GM23338 (cell line): ENCODE data around the gene TEX36. TPM values are rescaled to one million over a fixed set of nuclear protein-coding genes. Genes with fewer than 3 reads are reported as not detected.

Experiments used
- ATAC-seq: fragments of 200-7000 bp; cut with Tn5 transposase; 3 replicates; pipeline ENCODE4 v1.9.1; 2020
- DNase-seq: peaks from one replicate; pipeline ENCODE4 v3.0.0-alpha.2; 2015; ENCODE audit warnings: low spot score
- H2AFZ ChIP-seq: fragments of 200-600 bp; sonication (generic); 2 replicates; pipeline ENCODE4 v1.8.0; 2016; ENCODE audit warnings: antibody characterized with exemption, mild to moderate bottlenecking, moderate library complexity
- H3F3A ChIP-seq: fragments of 200-600 bp; sonication (generic); replicated peaks from 2 replicates; pipeline ENCODE4 v1.8.0; 2017; ENCODE audit warnings: antibody characterized with exemption, mixed run types, low read depth
- H3K27ac ChIP-seq: fragments of 200-600 bp; sonication (generic); 2 replicates; pipeline ENCODE4 v1.6.1; 2016; ENCODE audit warnings: low read depth
- H3K27me3 ChIP-seq: fragments of 200-600 bp; sonication (generic); 2 replicates; pipeline ENCODE4 v1.8.0; 2016; ENCODE audit warnings: mild to moderate bottlenecking, mixed run types, moderate library complexity; ENCODE audit not compliant: insufficient read depth
- H3K36me3 ChIP-seq: fragments of 200-600 bp; sonication (generic); 2 replicates; pipeline ENCODE4 v1.8.0; 2016; ENCODE audit warnings: mild to moderate bottlenecking; ENCODE audit not compliant: insufficient read depth
- H3K4me1 ChIP-seq: fragments of 200-600 bp; sonication (generic); 2 replicates; pipeline ENCODE4 v1.8.0; 2016; ENCODE audit warnings: mild to moderate bottlenecking, moderate library complexity; ENCODE audit not compliant: insufficient read depth
- H3K4me2 ChIP-seq: fragments of 200-600 bp; sonication (generic); 2 replicates; pipeline ENCODE4 v1.7.1; 2017; ENCODE audit warnings: mixed run types
- H3K4me3 ChIP-seq: fragments of 200-600 bp; sonication (generic); 2 replicates; pipeline ENCODE4 v1.6.1; 2016; ENCODE audit warnings: mixed run types
- H3K79me2 ChIP-seq: fragments of 200-600 bp; sonication (generic); replicated peaks from 2 replicates; pipeline ENCODE4 v1.8.0; 2017; ENCODE audit warnings: mild to moderate bottlenecking; ENCODE audit not compliant: insufficient read depth
- H3K9me2 ChIP-seq: fragments of 200-600 bp; sonication (generic); 2 replicates; pipeline ENCODE4 v1.8.0; 2017; ENCODE audit not compliant: insufficient read depth
- H4K20me1 ChIP-seq: fragments of 200-600 bp; sonication (generic); replicated peaks from 2 replicates; pipeline ENCODE4 v1.8.0; 2017; ENCODE audit warnings: mild to moderate bottlenecking; ENCODE audit not compliant: insufficient read depth
- H3K27ac Mint-ChIP-seq: 2 replicates; pipeline ENCODE4 v1.8.0; 2020; ENCODE audit warnings: inconsistent platforms, mild to moderate bottlenecking, moderate library complexity, mixed read lengths
- H3K27me3 Mint-ChIP-seq: 3 replicates; pipeline ENCODE4 v1.8.0; 2022; ENCODE audit warnings: low read depth, mild to moderate bottlenecking, moderate library complexity, mixed read lengths, inconsistent platforms; ENCODE audit not compliant: insufficient read depth, poor library complexity
- H3K36me3 Mint-ChIP-seq: 3 replicates; pipeline ENCODE4 v1.8.0; 2021; ENCODE audit warnings: low read depth, mild to moderate bottlenecking, inconsistent platforms, moderate library complexity, mixed read lengths
- H3K4me1 Mint-ChIP-seq: 3 replicates; pipeline ENCODE4 v1.8.0; 2020; ENCODE audit warnings: mild to moderate bottlenecking, inconsistent platforms, mixed read lengths
- H3K4me3 Mint-ChIP-seq: 3 replicates; pipeline ENCODE4 v1.8.0; 2021; ENCODE audit warnings: moderate library complexity, mild to moderate bottlenecking, inconsistent platforms, mixed read lengths
- H3K9me3 Mint-ChIP-seq: 3 replicates; pipeline ENCODE4 v1.8.0; 2020; ENCODE audit warnings: moderate library complexity, mild to moderate bottlenecking, inconsistent platforms, mixed read lengths
- CREB1 ChIP-seq: fragments of 250-450 bp; sonication (Bioruptor Pico); IDR thresholded peaks from 2 replicates; pipeline ENCODE4 v1.5.0; 2020; ENCODE audit warnings: low read depth, mild to moderate bottlenecking, moderate library complexity
- CTCF ChIP-seq, 2 experiments: fragments of 200-600 bp in 1 of 2; sonication (generic) in 1 of 2; conservative IDR thresholded peaks; 2 replicates each; pipeline versions ENCODE4 v1.5.1 to v1.6.1; 2016 to 2017; ENCODE audit warnings: antibody characterized with exemption in 2 of 2, low read depth in 2 of 2, mild to moderate bottlenecking in 2 of 2, moderate library complexity in 1 of 2
- ETS1 ChIP-seq: IDR thresholded peaks from 2 replicates; pipeline ENCODE4 v1.6.1; 2016; ENCODE audit warnings: antibody characterized with exemption
- EZH2 ChIP-seq: fragments of 200-600 bp; sonication (generic); IDR thresholded peaks from one replicate; pipeline ENCODE4 v1.8.0; 2017; ENCODE audit warnings: antibody characterized with exemption, mild to moderate bottlenecking, low read depth; ENCODE audit not compliant: unreplicated experiment
- EZH2phosphoT487 ChIP-seq: fragments of 200-600 bp; sonication (generic); IDR thresholded peaks from one replicate; pipeline ENCODE4 v1.8.1; 2018; ENCODE audit warnings: antibody characterized with exemption; ENCODE audit not compliant: unreplicated experiment
- JUNB ChIP-seq: IDR thresholded peaks from one replicate; pipeline ENCODE4 v1.6.1; 2016; ENCODE audit warnings: antibody characterized with exemption; ENCODE audit not compliant: unreplicated experiment
- NANOG ChIP-seq: IDR thresholded peaks from 2 replicates; pipeline ENCODE4 v1.6.1; 2016; ENCODE audit warnings: antibody characterized with exemption, borderline replicate concordance
- POLR2AphosphoS5 ChIP-seq: IDR thresholded peaks from 2 replicates; pipeline ENCODE4 v1.6.1; 2016; ENCODE audit warnings: antibody characterized with exemption, low read depth
- REST ChIP-seq: IDR thresholded peaks from one replicate; pipeline ENCODE4 v1.6.1; 2018; ENCODE audit warnings: antibody characterized with exemption; ENCODE audit not compliant: unreplicated experiment
- STAT1 ChIP-seq: IDR thresholded peaks from one replicate; pipeline ENCODE4 v1.6.1; 2016; ENCODE audit warnings: antibody characterized with exemption; ENCODE audit not compliant: unreplicated experiment
- ZNF114 ChIP-seq: fragments of 250-450 bp; sonication (Bioruptor Pico); IDR thresholded peaks from 2 replicates; pipeline ENCODE4 v1.5.0; 2020; ENCODE audit warnings: mild to moderate bottlenecking, moderate library complexity
- ZNF331 ChIP-seq: fragments of 250-450 bp; sonication (Bioruptor Pico); IDR thresholded peaks from 2 replicates; pipeline ENCODE4 v1.5.0; 2020; ENCODE audit warnings: low read depth, mild to moderate bottlenecking, moderate library complexity
- ZNF462 ChIP-seq: fragments of 250-450 bp; sonication (Bioruptor Pico); IDR thresholded peaks from 2 replicates; pipeline ENCODE4 v1.5.0; 2020; ENCODE audit warnings: mild to moderate bottlenecking, moderate library complexity
- polyA plus RNA-seq: library from polyadenylated mRNA; unstranded; fragments of >200 nt; fragmentation: Nextera tagmentation; extraction: Ambion mirVana; gene quantifications from 2 replicates; pipeline ENCODE4 v1.2.1, GENCODE V29; 2016
- total RNA-seq: library from RNA; depleted of rRNA; stranded (reverse); fragments of >200 nt; shearing (Covaris generic); gene quantifications from 2 replicates; pipeline ENCODE4 v1.2.3, GENCODE V29; 2014

Gene TEX36
- total and polyA plus RNA-seq, 2 experiments from 2014 or later: not detected

GRCh38 chr10:125633517-125633999 lies 49.4 kb downstream of the TEX36 start:
- Mint-ChIP-seq H3K27ac (no peak overlapping the region), H3K36me3 (no peaks in the 10 kb centered on the region), H3K9me3 (no peaks in the 10 kb centered on the region), H3K4me3 (no peak overlapping the region), H3K27me3 (peaks cover 6% of the 10 kb centered on the region), H3K4me1 (peaks cover 12% of the 10 kb centered on the region)
- no peaks in the 10 kb centered on the region for H3K79me2 ChIP-seq
- H2AFZ ChIP-seq: no peak overlapping the region
- no peak for TF ChIP-seq STAT1
- TF ChIP-seq REST: no peak
- no peak for TF ChIP-seq ETS1
- TF ChIP-seq ZNF462 (CRISPR knock-in tag): no peak
- TF ChIP-seq JUNB: no peak
- TF ChIP-seq ZNF114 (CRISPR knock-in tag): no peak
- no peak for TF ChIP-seq ZNF331
- no peak for TF ChIP-seq NANOG
- no peak for TF ChIP-seq CTCF (conservative IDR thresholded peaks at IDR 0.05; ENCODE audit: low read depth in 2 of 2)
- TF ChIP-seq CREB1 (CRISPR knock-in tag): no peak
- TF ChIP-seq EZH2phosphoT487: no peak
- no peak for TF ChIP-seq EZH2
- no peak for TF ChIP-seq POLR2AphosphoS5
- no peak overlapping the region for H3K4me2 ChIP-seq
- no peaks in the 10 kb centered on the region for H3F3A ChIP-seq
- no peaks in the 10 kb centered on the region for H4K20me1 ChIP-seq
- H3K4me1 ChIP-seq: no peaks in the 10 kb centered on the region
- H3K4me3 ChIP-seq: no peak overlapping the region
- H3K27ac ChIP-seq: no peak overlapping the region
- DNase-seq: no peak
- no peaks in the 10 kb centered on the region for H3K9me2 ChIP-seq
- no peaks in the 10 kb centered on the region for H3K27me3 ChIP-seq
- no peaks in the 10 kb centered on the region for H3K36me3 ChIP-seq
- ATAC-seq: no peak
